Measurements from ENCODE around the gene CCSER2. TPM values are rescaled to one million over a fixed set of nuclear protein-coding genes. Genes with fewer than 3 reads are reported as not detected.

CCSER2 gene
- total RNA-seq, 2 donors from 2014 or later = 29.8 to 38.8 TPM

DNA sequence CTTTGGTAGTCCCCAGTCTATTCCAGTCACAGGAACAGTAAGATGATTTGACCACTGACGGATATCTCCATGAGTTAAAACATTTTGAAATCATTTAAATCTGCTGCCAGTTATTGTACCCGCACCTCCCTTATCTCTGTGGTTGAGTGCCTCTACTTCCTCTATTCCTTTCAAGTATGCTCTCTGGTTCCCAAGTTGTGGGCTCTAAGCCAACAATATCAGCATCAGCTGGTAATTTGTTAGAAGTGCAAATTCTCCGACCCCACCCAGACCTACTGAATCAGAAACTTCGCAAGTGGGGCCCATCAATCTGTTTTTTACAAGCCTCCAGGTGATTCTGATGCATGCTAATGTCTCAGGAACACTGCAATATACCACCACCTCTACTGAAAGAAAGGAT is 235.5 kb downstream of the CCSER2 start:
- peaks cover 17% of the 10 kb centered on the region for H3K9me3 Mint-ChIP-seq

DNA sequence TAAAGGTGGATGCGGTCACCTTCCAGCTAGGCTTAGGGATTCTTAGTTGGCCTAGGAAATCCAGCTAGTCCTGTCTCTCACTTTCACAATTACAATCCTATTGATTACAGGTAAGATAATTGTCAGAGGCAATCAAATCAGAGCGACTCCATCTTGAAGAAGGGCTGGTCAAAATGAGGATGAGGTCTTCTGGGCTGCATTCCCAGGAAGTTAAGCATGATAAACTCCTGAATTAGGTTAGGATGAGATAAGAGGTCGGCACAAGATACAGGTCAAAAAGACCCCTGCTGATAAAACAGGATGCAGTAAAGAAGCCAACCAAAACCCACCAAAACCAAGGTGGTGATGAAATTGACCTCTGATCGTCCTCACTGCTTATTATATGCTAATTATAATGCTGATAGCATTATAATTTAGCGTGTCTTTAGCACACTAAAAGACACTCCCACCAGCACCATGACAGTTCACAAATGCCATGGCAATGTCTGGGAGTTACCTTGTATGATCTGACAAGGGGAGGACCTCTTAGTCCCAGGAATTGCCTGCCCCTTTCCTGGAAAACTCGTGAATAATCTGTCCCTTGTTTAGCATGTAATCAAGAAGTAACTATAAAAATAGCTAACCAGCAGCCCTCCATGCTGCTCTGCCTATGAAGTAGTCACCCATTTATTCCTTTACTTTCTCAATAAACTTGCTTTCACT is 237.6 kb downstream of the CCSER2 start:
- Histone ChIP-seq H3K4me3 (ENCODE audit: low read length) (peak overlapping the region; percentile 47), H3K4me1 (ENCODE audit: control insufficient read depth, insufficient read depth, low read length) (peaks cover 15% of the 10 kb centered on the region), H3K27ac (ENCODE audit: low read depth, low read length) (no peak overlapping the region), H3K9me3 (ENCODE audit: control insufficient read depth, low read length) (peaks cover 34% of the 10 kb centered on the region), H3K9ac (ENCODE audit: extremely low read depth, low read length, poor library complexity, severe bottlenecking) (peak overlapping the region; percentile 31), H3K27me3 (ENCODE audit: control insufficient read depth, insufficient read depth, low read length, poor library complexity, severe bottlenecking) (no peaks in the 10 kb centered on the region), H3K36me3 (ENCODE audit: control insufficient read depth, insufficient read depth, low read length) (no peaks in the 10 kb centered on the region)
- TF ChIP-seq, protein P1, sequence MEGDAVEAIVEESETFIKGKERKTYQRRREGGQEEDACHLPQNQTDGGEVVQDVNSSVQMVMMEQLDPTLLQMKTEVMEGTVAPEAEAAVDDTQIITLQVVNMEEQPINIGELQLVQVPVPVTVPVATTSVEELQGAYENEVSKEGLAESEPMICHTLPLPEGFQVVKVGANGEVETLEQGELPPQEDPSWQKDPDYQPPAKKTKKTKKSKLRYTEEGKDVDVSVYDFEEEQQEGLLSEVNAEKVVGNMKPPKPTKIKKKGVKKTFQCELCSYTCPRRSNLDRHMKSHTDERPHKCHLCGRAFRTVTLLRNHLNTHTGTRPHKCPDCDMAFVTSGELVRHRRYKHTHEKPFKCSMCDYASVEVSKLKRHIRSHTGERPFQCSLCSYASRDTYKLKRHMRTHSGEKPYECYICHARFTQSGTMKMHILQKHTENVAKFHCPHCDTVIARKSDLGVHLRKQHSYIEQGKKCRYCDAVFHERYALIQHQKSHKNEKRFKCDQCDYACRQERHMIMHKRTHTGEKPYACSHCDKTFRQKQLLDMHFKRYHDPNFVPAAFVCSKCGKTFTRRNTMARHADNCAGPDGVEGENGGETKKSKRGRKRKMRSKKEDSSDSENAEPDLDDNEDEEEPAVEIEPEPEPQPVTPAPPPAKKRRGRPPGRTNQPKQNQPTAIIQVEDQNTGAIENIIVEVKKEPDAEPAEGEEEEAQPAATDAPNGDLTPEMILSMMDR (conservative IDR thresholded peaks at IDR 0.05) = no peak
- Mint-ChIP-seq H3K4me3 (no peak overlapping the region), H3K27ac (peak overlapping the region; percentile 91), H3K27me3 (ENCODE audit: insufficient read depth) (no peaks in the 10 kb centered on the region), H3K9me3 (peaks cover 36% of the 10 kb centered on the region), H3K4me1 (peaks cover 38% of the 10 kb centered on the region), H3K36me3 (ENCODE audit: low read depth) (peaks cover 5% of the 10 kb centered on the region)
- 50 to 51% methylated on average over 2 to 5 of the region's 6 CpGs for WGBS, 2 experiments (ENCODE audit: insufficient coverage in 1 of 2, insufficient read length in 1 of 2)
- no peak for DNase-seq

More for the DNA sequence above, 235.5 kb downstream of the CCSER2 start:
- peaks cover 14% of the 10 kb centered on the region for H3K9me3 ChIP-seq (ENCODE audit: control insufficient read depth, low read length)
- DNase-seq = no peak
- Mint-ChIP-seq H3K27ac (no peak overlapping the region), H3K27me3 (ENCODE audit: insufficient read depth) (no peaks in the 10 kb centered on the region), H3K4me1 (peaks cover 39% of the 10 kb centered on the region), H3K36me3 (ENCODE audit: low read depth) (no peaks in the 10 kb centered on the region), H3K4me3 (no peak overlapping the region)
- H3K27me3 ChIP-seq (ENCODE audit: control insufficient read depth, insufficient read depth, low read length, poor library complexity, severe bottlenecking) = no peaks in the 10 kb centered on the region
- H3K9ac ChIP-seq (ENCODE audit: extremely low read depth, low read length, poor library complexity, severe bottlenecking) = no peak overlapping the region
- no peak overlapping the region for H3K27ac ChIP-seq (ENCODE audit: low read depth, low read length)
- WGBS, 2 experiments (ENCODE audit: insufficient coverage in 1 of 2, insufficient read length in 1 of 2) = 89 to 93% methylated on average over 2 to 4 of the region's 4 CpGs
- H3K36me3 ChIP-seq (ENCODE audit: control insufficient read depth, insufficient read depth, low read length) = no peaks in the 10 kb centered on the region
- TF ChIP-seq, protein P1 (conservative IDR thresholded peaks at IDR 0.05) = no peak
- peaks cover 13% of the 10 kb centered on the region for H3K4me1 ChIP-seq (ENCODE audit: control insufficient read depth, insufficient read depth, low read length)
- H3K4me3 ChIP-seq (ENCODE audit: low read length) = peak overlapping the region; percentile 37

DNA sequence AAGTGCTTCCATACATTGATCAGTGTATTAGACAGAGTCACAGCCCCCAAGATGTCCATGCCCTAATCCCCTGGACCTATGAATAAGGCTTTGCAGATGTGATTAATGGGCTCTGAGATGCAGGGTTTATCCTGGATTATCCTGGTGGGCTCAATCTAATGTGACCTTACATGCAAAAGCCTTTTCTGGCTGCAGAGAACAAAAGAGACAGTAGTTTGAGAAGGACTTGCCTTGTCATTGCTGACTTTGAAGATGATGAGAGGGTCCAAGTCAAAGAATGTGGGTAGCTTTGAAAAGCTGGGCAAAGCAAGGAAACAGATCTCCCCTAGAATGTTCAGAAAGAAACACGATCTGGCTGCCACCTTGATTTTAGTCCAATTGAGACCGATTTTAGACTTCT is 238.7 kb downstream of the CCSER2 start:
- Histone ChIP-seq H3K27me3 (ENCODE audit: control insufficient read depth, insufficient read depth, low read length, poor library complexity, severe bottlenecking) (no peaks in the 10 kb centered on the region), H3K9ac (ENCODE audit: extremely low read depth, low read length, poor library complexity, severe bottlenecking) (peak overlapping the region; percentile 31), H3K4me1 (ENCODE audit: control insufficient read depth, insufficient read depth, low read length) (peaks cover 15% of the 10 kb centered on the region), H3K9me3 (ENCODE audit: control insufficient read depth, low read length) (peaks cover 34% of the 10 kb centered on the region), H3K36me3 (ENCODE audit: control insufficient read depth, insufficient read depth, low read length) (no peaks in the 10 kb centered on the region), H3K4me3 (ENCODE audit: low read length) (peak overlapping the region; percentile 47), H3K27ac (ENCODE audit: low read depth, low read length) (peak overlapping the region; percentile 10)
- Mint-ChIP-seq H3K4me3 (no peak overlapping the region), H3K27me3 (ENCODE audit: insufficient read depth) (no peaks in the 10 kb centered on the region), H3K9me3 (peaks cover 43% of the 10 kb centered on the region), H3K36me3 (ENCODE audit: low read depth) (peaks cover 10% of the 10 kb centered on the region), H3K27ac (peak overlapping the region; percentile 91), H3K4me1 (peaks cover 38% of the 10 kb centered on the region)
- 6 to 22% methylated on average over 2 of the region's 2 CpGs for WGBS, 2 experiments (ENCODE audit: insufficient coverage in 1 of 2, insufficient read length in 1 of 2)
- DNase-seq = peak; percentile 56
- TF ChIP-seq, protein P1 (conservative IDR thresholded peaks at IDR 0.05) = no peak

Other genes with a start within 250 kb of the CCSER2 start
- gene GHITM, start 189.1 kb upstream of the CCSER2 start, total RNA-seq = 10 to 100 TPM; 84.5 to 85.8 TPM
- not detected for gene GPR15LG, start 154.8 kb upstream of the CCSER2 start, total RNA-seq
- 1 to 10 TPM in 1 of 2 donors, under 1 TPM in 1; 0.77 to 4.1 TPM for gene CDHR1, start 134.1 kb upstream of the CCSER2 start, total RNA-seq
- gene LRIT2, start 103.0 kb upstream of the CCSER2 start, total RNA-seq = not detected
- gene LRIT1, start 87.0 kb upstream of the CCSER2 start, total RNA-seq = under 1 TPM in 1 of 2 donors, not detected in 1; 0.11 TPM
- not detected for gene RGR, start 83.5 kb upstream of the CCSER2 start, total RNA-seq